ACC112 (cell line): ENCODE results near the gene MUC5B.
"Not testable (repeated sequence)": the region's sequence is repeated elsewhere in the genome, so short reads cannot be mapped to it uniquely, and the experiment has no call there.

Experiments
- H2AFZ ChIP-seq: fragments of 200-600 bp; sonication (generic); one replicate; pipeline ENCODE4 v1.6.0; 2017; ENCODE audit warnings: antibody characterized with exemption, low read length; ENCODE audit not compliant: unreplicated experiment
- H3K27ac ChIP-seq: fragments of 200-600 bp; sonication (generic); 2 replicates; pipeline ENCODE4 v1.5.1; 2014; ENCODE audit warnings: low read depth, mild to moderate bottlenecking, antibody characterized with exemption, low read length, moderate library complexity
- H3K27me3 ChIP-seq: fragments of 200-600 bp; sonication (generic); 2 replicates; pipeline ENCODE4 v1.6.1; 2014; ENCODE audit warnings: mild to moderate bottlenecking, antibody characterized with exemption, low read length, moderate library complexity, mixed read lengths; ENCODE audit not compliant: insufficient read depth
- H3K36me3 ChIP-seq: fragments of 200-600 bp; sonication (generic); 2 replicates; pipeline ENCODE4 v1.6.1; 2016; ENCODE audit warnings: mild to moderate bottlenecking, antibody characterized with exemption, low read length, moderate library complexity, mixed read lengths; ENCODE audit not compliant: insufficient read depth
- H3K4me1 ChIP-seq: fragments of 200-600 bp; sonication (generic); one replicate; pipeline ENCODE4 v1.6.1; 2016; ENCODE audit warnings: low read length, mixed read lengths; ENCODE audit not compliant: insufficient read depth, unreplicated experiment, control insufficient read depth
- H3K4me3 ChIP-seq: fragments of 200-600 bp; sonication (generic); 2 replicates; pipeline ENCODE4 v1.5.1; 2014; ENCODE audit warnings: mild to moderate bottlenecking, low read depth, low read length
- H3K79me2 ChIP-seq: fragments of 200-600 bp; sonication (generic); one replicate; pipeline ENCODE4 v1.6.0; 2016; ENCODE audit warnings: low read length; ENCODE audit not compliant: control insufficient read depth, unreplicated experiment, insufficient read depth

MUC5B gene

DNA sequence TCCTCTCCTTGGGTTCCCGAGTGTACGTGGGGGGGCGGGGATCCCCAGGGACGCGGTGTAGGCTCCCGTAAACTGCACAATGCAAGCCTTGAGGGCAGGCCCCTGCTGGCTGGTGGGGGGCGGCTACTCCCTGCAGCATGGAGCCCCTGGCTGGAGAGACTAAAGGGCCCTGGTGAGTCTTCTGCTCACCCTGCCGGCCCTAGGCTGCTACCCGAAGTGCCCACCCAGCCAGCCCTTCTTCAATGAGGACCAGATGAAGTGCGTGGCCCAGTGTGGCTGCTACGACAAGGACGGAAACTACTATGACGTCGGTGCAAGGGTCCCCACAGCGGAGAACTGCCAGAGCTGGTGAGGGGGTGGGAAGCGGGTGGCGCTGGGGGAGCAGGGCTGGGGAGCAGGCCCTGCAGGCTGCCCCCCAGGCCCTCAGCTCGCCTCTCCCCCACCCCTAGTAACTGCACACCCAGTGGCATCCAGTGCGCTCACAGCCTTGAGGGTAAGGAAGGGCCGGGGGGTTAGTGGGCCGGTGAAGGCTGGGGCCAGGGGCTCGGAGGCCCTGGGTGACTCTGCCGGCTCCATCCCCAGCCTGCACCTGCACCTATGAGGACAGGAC lies 16.8 kb downstream of the MUC5B start:
- H2AFZ ChIP-seq: no peak overlapping the region
- no peak overlapping the region for H3K4me3 ChIP-seq
- no peak overlapping the region for H3K27ac ChIP-seq
- H3K36me3 ChIP-seq: no peaks in the 10 kb centered on the region
- H3K79me2 ChIP-seq: no peaks in the 10 kb centered on the region
- H3K4me1 ChIP-seq: no peaks in the 10 kb centered on the region
- H3K27me3 ChIP-seq: no peaks in the 10 kb centered on the region

DNA sequence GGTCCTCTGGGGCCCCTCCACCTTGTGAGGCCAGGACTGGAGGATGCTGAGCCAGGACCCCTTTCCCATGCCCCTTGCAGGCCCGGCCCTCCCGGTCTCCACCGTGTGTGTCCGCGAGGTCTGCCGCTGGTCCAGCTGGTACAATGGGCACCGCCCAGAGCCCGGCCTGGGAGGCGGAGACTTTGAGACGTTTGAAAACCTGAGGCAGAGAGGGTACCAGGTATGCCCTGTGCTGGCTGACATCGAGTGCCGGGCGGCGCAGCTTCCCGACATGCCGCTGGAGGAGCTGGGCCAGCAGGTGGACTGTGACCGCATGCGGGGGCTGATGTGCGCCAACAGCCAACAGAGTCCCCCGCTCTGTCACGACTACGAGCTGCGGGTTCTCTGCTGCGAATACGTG lies 17.9 kb downstream of the MUC5B start:
- Histone ChIP-seq H3K4me3 (no peak overlapping the region), H3K36me3 (no peaks in the 10 kb centered on the region), H3K79me2 (no peaks in the 10 kb centered on the region), H3K27me3 (no peaks in the 10 kb centered on the region), H2AFZ (no peak overlapping the region), H3K27ac (no peak overlapping the region), H3K4me1 (no peaks in the 10 kb centered on the region)

DNA sequence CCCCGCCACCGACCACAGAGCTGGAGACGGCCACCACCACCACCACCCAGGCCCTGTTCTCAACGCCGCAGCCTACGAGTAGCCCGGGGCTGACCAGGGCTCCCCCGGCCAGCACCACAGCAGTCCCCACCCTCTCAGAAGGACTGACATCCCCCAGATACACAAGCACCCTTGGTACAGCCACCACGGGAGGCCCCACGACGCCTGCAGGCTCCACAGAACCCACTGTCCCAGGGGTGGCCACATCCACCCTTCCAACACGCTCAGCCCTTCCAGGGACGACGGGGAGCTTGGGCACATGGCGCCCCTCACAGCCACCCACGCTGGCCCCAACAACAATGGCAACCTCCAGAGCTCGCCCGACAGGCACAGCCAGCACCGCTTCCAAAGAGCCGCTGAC lies 18.8 kb downstream of the MUC5B start:
- Histone ChIP-seq H3K36me3 (no peaks in the 10 kb centered on the region), H3K4me3 (no peak overlapping the region), H3K27me3 (no peaks in the 10 kb centered on the region), H3K4me1 (no peaks in the 10 kb centered on the region), H3K79me2 (no peaks in the 10 kb centered on the region), H2AFZ (no peak overlapping the region), H3K27ac (no peak overlapping the region)

DNA sequence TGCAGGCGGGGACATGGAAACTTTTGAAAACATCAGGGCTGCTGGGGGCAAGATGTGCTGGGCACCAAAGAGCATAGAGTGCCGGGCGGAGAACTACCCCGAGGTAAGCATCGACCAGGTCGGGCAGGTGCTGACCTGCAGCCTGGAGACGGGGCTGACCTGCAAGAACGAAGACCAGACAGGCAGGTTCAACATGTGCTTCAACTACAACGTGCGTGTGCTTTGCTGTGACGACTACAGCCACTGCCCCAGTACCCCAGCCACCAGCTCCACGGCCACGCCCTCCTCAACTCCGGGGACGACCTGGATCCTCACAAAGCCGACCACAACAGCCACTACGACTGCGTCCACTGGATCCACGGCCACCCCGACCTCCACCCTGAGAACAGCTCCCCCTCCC lies 19.4 kb downstream of the MUC5B start:
- no peak overlapping the region for H3K27ac ChIP-seq
- H3K4me3 ChIP-seq: no peak overlapping the region
- no peaks in the 10 kb centered on the region for H3K79me2 ChIP-seq
- no peaks in the 10 kb centered on the region for H3K36me3 ChIP-seq
- H3K27me3 ChIP-seq: no peaks in the 10 kb centered on the region
- no peaks in the 10 kb centered on the region for H3K4me1 ChIP-seq
- no peak overlapping the region for H2AFZ ChIP-seq

DNA sequence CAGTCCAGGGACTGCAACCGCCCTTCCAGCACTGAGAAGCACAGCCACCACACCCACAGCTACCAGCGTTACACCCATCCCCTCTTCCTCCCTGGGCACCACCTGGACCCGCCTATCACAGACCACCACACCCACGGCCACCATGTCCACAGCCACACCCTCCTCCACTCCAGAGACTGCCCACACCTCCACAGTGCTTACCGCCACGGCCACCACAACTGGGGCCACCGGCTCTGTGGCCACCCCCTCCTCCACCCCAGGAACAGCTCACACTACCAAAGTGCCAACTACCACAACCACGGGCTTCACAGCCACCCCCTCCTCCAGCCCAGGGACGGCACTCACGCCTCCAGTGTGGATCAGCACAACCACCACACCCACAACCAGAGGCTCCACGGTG lies 19.9 kb downstream of the MUC5B start:
- H3K4me3 ChIP-seq, H3K27me3 ChIP-seq, H2AFZ ChIP-seq, H3K79me2 ChIP-seq, H3K36me3 ChIP-seq, H3K27ac ChIP-seq, H3K4me1 ChIP-seq: not testable (repeated sequence)

DNA sequence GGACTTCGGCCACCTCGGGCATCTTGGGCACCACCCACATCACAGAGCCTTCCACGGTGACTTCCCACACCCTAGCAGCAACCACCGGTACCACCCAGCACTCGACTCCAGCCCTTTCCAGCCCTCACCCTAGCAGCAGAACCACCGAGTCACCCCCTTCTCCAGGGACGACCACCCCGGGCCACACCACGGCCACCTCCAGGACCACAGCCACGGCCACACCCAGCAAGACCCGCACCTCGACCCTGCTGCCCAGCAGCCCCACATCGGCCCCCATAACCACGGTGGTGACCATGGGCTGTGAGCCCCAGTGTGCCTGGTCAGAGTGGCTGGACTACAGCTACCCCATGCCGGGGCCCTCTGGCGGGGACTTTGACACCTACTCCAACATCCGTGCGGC lies 20.7 kb downstream of the MUC5B start:
- not testable (repeated sequence) for H3K27ac ChIP-seq, H3K4me3 ChIP-seq, H3K27me3 ChIP-seq, H3K4me1 ChIP-seq, H2AFZ ChIP-seq, H3K36me3 ChIP-seq, H3K79me2 ChIP-seq

DNA sequence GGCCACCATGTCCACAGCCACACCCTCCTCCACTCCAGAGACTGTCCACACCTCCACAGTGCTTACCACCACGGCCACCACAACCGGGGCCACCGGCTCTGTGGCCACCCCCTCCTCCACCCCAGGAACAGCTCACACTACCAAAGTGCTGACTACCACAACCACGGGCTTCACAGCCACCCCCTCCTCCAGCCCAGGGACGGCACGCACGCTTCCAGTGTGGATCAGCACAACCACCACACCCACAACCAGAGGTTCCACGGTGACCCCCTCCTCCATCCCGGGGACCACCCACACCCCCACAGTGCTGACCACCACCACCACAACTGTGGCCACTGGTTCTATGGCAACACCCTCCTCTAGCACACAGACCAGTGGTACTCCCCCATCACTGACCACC lies 21.7 kb downstream of the MUC5B start:
- not testable (repeated sequence) for H3K27ac ChIP-seq, H3K4me1 ChIP-seq, H2AFZ ChIP-seq, H3K4me3 ChIP-seq, H3K79me2 ChIP-seq, H3K36me3 ChIP-seq, H3K27me3 ChIP-seq

DNA sequence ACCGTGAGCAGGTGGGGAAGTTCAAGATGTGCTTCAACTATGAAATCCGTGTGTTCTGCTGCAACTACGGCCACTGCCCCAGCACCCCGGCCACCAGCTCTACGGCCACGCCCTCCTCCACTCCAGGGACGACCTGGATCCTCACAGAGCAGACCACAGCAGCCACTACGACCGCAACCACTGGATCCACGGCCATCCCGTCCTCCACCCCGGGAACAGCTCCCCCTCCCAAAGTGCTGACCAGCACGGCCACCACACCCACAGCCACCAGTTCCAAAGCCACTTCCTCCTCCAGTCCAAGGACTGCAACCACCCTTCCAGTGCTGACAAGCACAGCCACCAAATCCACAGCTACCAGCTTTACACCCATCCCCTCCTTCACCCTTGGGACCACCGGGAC lies 22.9 kb downstream of the MUC5B start:
- H3K36me3 ChIP-seq: not testable (repeated sequence)

DNA sequence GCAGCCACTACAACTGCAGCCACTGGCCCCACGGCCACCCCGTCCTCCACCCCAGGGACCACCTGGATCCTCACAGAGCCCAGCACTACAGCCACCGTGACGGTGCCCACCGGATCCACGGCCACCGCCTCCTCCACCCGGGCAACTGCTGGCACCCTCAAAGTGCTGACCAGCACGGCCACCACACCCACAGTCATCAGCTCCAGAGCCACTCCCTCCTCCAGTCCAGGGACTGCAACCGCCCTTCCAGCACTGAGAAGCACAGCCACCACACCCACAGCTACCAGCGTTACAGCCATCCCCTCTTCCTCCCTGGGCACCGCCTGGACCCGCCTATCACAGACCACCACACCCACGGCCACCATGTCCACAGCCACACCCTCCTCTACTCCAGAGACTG lies 23.4 kb downstream of the MUC5B start:
- not testable (repeated sequence) for H3K4me1 ChIP-seq, H3K79me2 ChIP-seq, H3K4me3 ChIP-seq, H2AFZ ChIP-seq, H3K27me3 ChIP-seq, H3K36me3 ChIP-seq, H3K27ac ChIP-seq

More for the DNA sequence above, 22.9 kb downstream of the MUC5B start:
- not testable (repeated sequence) for H3K27ac ChIP-seq, H3K27me3 ChIP-seq, H3K4me1 ChIP-seq, H3K4me3 ChIP-seq, H2AFZ ChIP-seq, H3K79me2 ChIP-seq

DNA sequence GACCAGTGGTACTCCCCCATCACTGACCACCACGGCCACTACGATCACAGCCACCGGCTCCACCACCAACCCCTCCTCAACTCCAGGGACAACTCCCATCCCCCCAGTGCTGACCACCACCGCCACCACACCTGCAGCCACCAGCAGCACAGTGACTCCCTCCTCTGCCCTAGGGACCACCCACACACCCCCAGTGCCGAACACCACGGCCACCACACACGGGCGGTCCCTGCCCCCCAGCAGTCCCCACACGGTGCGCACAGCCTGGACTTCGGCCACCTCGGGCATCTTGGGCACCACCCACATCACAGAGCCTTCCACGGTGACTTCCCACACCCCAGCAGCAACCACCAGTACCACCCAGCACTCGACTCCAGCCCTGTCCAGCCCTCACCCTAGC lies 24.2 kb downstream of the MUC5B start:
- H3K79me2 ChIP-seq, H3K36me3 ChIP-seq, H3K4me1 ChIP-seq, H3K4me3 ChIP-seq, H3K27me3 ChIP-seq, H2AFZ ChIP-seq, H3K27ac ChIP-seq: not testable (repeated sequence)

DNA sequence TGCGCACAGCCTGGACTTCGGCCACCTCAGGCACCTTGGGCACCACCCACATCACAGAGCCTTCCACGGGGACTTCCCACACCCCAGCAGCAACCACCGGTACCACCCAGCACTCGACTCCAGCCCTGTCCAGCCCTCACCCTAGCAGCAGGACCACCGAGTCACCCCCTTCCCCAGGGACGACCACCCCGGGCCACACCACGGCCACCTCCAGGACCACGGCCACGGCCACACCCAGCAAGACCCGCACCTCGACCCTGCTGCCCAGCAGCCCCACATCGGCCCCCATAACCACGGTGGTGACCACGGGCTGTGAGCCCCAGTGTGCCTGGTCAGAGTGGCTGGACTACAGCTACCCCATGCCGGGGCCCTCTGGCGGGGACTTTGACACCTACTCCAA lies 26.1 kb downstream of the MUC5B start:
- not testable (repeated sequence) for H3K4me3 ChIP-seq, H3K27ac ChIP-seq, H2AFZ ChIP-seq, H3K27me3 ChIP-seq, H3K36me3 ChIP-seq, H3K4me1 ChIP-seq, H3K79me2 ChIP-seq

DNA sequence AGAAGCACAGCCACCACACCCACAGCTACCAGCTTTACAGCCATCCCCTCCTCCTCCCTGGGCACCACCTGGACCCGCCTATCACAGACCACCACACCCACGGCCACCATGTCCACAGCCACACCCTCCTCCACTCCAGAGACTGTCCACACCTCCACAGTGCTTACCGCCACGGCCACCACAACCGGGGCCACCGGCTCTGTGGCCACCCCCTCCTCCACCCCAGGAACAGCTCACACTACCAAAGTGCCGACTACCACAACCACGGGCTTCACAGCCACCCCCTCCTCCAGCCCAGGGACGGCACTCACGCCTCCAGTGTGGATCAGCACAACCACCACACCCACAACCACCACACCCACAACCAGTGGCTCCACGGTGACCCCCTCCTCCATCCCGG lies 27.5 kb downstream of the MUC5B start:
- not testable (repeated sequence) for H2AFZ ChIP-seq, H3K36me3 ChIP-seq, H3K27ac ChIP-seq, H3K79me2 ChIP-seq, H3K27me3 ChIP-seq, H3K4me3 ChIP-seq, H3K4me1 ChIP-seq
